Measurements from ENCODE around the gene SNX17.

DNA sequence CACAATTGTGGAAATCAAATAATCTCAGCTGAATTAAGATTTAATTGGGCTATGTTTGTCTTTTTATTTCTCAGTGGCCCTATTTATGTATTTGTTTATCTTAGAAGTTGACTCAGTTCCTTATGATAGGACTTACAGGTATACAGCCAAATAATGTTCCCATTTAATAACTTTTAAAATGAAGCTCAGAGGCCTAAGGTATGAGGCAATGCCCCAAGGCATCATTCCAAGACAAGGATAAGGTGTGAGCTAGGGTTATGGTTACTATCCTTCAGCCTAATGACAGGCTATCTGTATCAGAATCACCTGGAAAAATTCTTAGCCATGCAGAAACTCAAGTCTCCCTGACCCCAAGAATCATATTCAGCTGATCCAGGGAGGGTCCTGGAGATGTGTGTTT, 50.6 kb downstream of the SNX17 start:
- no peak for TF ChIP-seq POLR2AphosphoS5 (IDR thresholded peaks at IDR 0.05; ENCODE audit: low read depth, low read length)
- TF ChIP-seq, protein P1, sequence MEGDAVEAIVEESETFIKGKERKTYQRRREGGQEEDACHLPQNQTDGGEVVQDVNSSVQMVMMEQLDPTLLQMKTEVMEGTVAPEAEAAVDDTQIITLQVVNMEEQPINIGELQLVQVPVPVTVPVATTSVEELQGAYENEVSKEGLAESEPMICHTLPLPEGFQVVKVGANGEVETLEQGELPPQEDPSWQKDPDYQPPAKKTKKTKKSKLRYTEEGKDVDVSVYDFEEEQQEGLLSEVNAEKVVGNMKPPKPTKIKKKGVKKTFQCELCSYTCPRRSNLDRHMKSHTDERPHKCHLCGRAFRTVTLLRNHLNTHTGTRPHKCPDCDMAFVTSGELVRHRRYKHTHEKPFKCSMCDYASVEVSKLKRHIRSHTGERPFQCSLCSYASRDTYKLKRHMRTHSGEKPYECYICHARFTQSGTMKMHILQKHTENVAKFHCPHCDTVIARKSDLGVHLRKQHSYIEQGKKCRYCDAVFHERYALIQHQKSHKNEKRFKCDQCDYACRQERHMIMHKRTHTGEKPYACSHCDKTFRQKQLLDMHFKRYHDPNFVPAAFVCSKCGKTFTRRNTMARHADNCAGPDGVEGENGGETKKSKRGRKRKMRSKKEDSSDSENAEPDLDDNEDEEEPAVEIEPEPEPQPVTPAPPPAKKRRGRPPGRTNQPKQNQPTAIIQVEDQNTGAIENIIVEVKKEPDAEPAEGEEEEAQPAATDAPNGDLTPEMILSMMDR (IDR thresholded peaks at IDR 0.05): no peak
